GM11168 (cell line): Measurements from ENCODE around the gene HRAS.
"Not testable (repeated sequence)": the region's sequence is repeated elsewhere in the genome, so short reads cannot be mapped to it uniquely, and the experiment has no call there.

Source experiments
- in situ Hi-C: fragments of 300-500 bp; cut with MboI; formaldehyde crosslinking; loops from one replicate; pipeline ENCODE4 v1.12.0; 2022; ENCODE audit warnings: low sequenced_read_pairs; ENCODE audit not compliant: unreplicated experiment

Gene HRAS

GRCh38 chr11:535519-536454, at the start of gene HRAS:
Gene HRAS (minus strand): TSS chr11:535576.
- in situ Hi-C loops, result no loop called here

GRCh38 chr11:584287-584686, 48.9 kb upstream of the HRAS start:
- in situ Hi-C loops, result no loop called here

- in situ Hi-C loops, result no loop called here
Observed at GRCh38 chr11:581752-582151, 46.4 kb upstream of the HRAS start.

- in situ Hi-C loops, result no loop called here
Observed at GRCh38 chr11:581342-581741, 46.0 kb upstream of the HRAS start.

- in situ Hi-C loops, result no loop called here
Observed at GRCh38 chr11:579830-580601, 44.6 kb upstream of the HRAS start.

GRCh38 chr11:578276-579035, 43.1 kb upstream of the HRAS start:
- in situ Hi-C loops, result no loop called here

GRCh38 chr11:577611-577894, 42.2 kb upstream of the HRAS start:
- in situ Hi-C loops, result no loop called here

- in situ Hi-C loops, result no loop called here
Observed at GRCh38 chr11:576811-577610, 41.6 kb upstream of the HRAS start.

- in situ Hi-C loops, result no loop called here
Observed at GRCh38 chr11:575996-576768, 40.8 kb upstream of the HRAS start, which contains the start of gene PHRF1. Gene PHRF1 (plus strand): TSS chr11:576470. CDS start chr11:581513, 5,043 bp downstream.

- in situ Hi-C loops, result no loop called here
Observed at GRCh38 chr11:575313-575995, 40.1 kb upstream of the HRAS start.

GRCh38 chr11:574632-575312, 39.4 kb upstream of the HRAS start:
- in situ Hi-C loops, result no loop called here

- in situ Hi-C loops, result not testable (repeated sequence)
Observed at GRCh38 chr11:574031-574570, 38.7 kb upstream of the HRAS start.

- in situ Hi-C loops, result no loop called here
Observed at GRCh38 chr11:573146-573759, 37.9 kb upstream of the HRAS start.

- in situ Hi-C loops, result no loop called here
Observed at GRCh38 chr11:571802-572185, 36.4 kb upstream of the HRAS start.

- in situ Hi-C loops, result no loop called here
Observed at GRCh38 chr11:569158-569885, 33.9 kb upstream of the HRAS start.

- in situ Hi-C loops, result no loop called here
Observed at GRCh38 chr11:568306-569157, 33.2 kb upstream of the HRAS start.
